Adrenal gland (tissue), 12 donors: ENCODE measurements around the gene MAZ. TPM values are rescaled to one million over a fixed set of nuclear protein-coding genes. Genes with fewer than 3 reads are reported as not detected.

Experiments
- DNase-seq, 7 donors: peaks; one replicate each; pipeline ENCODE4 v3.0.0-alpha.2; 2019 to 2020
- H3K27ac ChIP-seq, 5 donors: fragments of 200-600 bp; sonication (generic) in 4 of 5; 1 replicate in 3 of 5; 2 replicates in 2 of 5; pipeline versions ENCODE4 v1.5.1 to v1.8.0; 2016 to 2020; ENCODE audit warnings: mild to moderate bottlenecking in 1 of 5
- H3K27me3 ChIP-seq: fragments of 200-600 bp; 2 replicates; pipeline ENCODE4 v1.8.0; 2021
- H3K36me3 ChIP-seq, 2 donors: fragments of 200-600 bp; replicated peaks in 1 of 2; 1 replicate in 1 of 2; 2 replicates in 1 of 2; pipeline versions ENCODE4 v1.5.1 to v1.8.0; 2018 to 2022
- H3K4me1 ChIP-seq, 2 donors: fragments of 200-600 bp; replicated peaks in 1 of 2; 1 replicate in 1 of 2; 2 replicates in 1 of 2; pipeline versions ENCODE4 v1.5.1 to v1.8.0; 2018 to 2021
- H3K4me3 ChIP-seq, 4 donors: fragments of 200-600 bp; sonication (generic) in 3 of 4; one replicate each; pipeline ENCODE4 v1.5.1; 2016 to 2018
- H3K9me3 ChIP-seq, 3 donors: fragments of 200-600 bp; sonication (generic) in 1 of 3; replicated peaks in 1 of 3; 1 replicate in 2 of 3; 2 replicates in 1 of 3; pipeline versions ENCODE4 v1.5.1 to v1.8.0; 2016 to 2021
- CTCF ChIP-seq, 6 experiments: fragments of 450-650 bp in 4 of 6; fragments of 200-600 bp in 2 of 6; sonication (generic) in 1 of 6; IDR thresholded peaks; 1 replicate in 5 of 6; 2 replicates in 1 of 6; pipeline versions ENCODE4 v1.5.1 to v1.8.0; 2016 to 2021; ENCODE audit warnings: antibody characterized with exemption in 6 of 6, mild to moderate bottlenecking in 2 of 6, moderate library complexity in 1 of 6
- POLR2A ChIP-seq, 2 donors: fragments of 450-650 bp; IDR thresholded peaks; one replicate each; pipeline ENCODE4 v1.6.1; 2017; ENCODE audit warnings: antibody characterized with exemption in 2 of 2, mild to moderate bottlenecking in 2 of 2, moderate library complexity in 1 of 2
- WGBS, 4 donors: extraction: QIAGEN DNeasy Blood & Tissue Kit in 2 of 4; methylation state at CpG; one replicate each; pipeline versions ENCODE4 v1.1.5 to v1.1.7; 2013 to 2017; 5-methylcytosine and 5-hydroxymethylcytosine counted together
- intact Hi-C, 2 donors: fragments of 100-400 bp; cut with DNase I; formaldehyde crosslinking; loops; one replicate each; pipeline versions ENCODE4 v1.14.1 to v1.15.0; 2022 to 2023
- polyA plus RNA-seq, 3 donors: library from polyadenylated mRNA; stranded (reverse); fragments of 200-250 nt in 2 of 3; fragments of 350-450 nt in 1 of 3; fragmentation: Illumina TruSeq in 1 of 3; extraction: RNeasy Lipid Tissue Mini Kit (QIAGEN cat#74804) in 1 of 3; gene quantifications; one replicate each; pipeline ENCODE4 v1.2.3, GENCODE V29; 2013 to 2014
- total RNA-seq, 9 donors: library from RNA; depleted of rRNA in 4 of 9; stranded (reverse); fragments of >200 nt in 4 of 9; fragments of 120-200 nt in 1 of 9; fragmentation: NEBNext Ultra II Directional in 1 of 9; extraction: Animal tissue kit (Norgen Biotek cat#: 25700) in 1 of 9; gene quantifications; one replicate each; pipeline versions ENCODE4 v1.1.0 to v1.2.4, GENCODE V29; 2013 to 2023
- donor health status: healthy with polysubstance abuse.
- donor health status: Bipolar disorder and iron deficiency.
- donor health status: DM: yes; HTN: yes; CAD: no.
- donor health status: DM: no; HTN: no; CAD: no.
- donor health status: DM: no; HTN: no; CAD: no.
- donor health status: DM: yes; HTN: yes; CAD: no.

MAZ gene
- total and polyA plus RNA-seq, 12 donors = 78.8 to 304 (median 143) TPM

- DNase-seq = peak in 3 of 7 donors; percentile 46 to 56 (median 48)
Measured at GRCh38 chr16:29849505-29849904, 43.2 kb downstream of the MAZ start.

GRCh38 chr16:29850998-29851397, 44.7 kb downstream of the MAZ start:
- no peak for TF ChIP-seq CTCF (IDR thresholded peaks at IDR 0.05)
- TF ChIP-seq POLR2A (IDR thresholded peaks at IDR 0.05) = no peak
- no peak for DNase-seq
- no peak overlapping the region for H3K27ac ChIP-seq
- 78 to 94% (median 87%) methylated on average over 3 of the region's 3 CpGs for WGBS, 4 donors
- intact Hi-C loops = no loop called here
- H3K36me3 ChIP-seq = peaks cover 0 to 24% of the 10 kb centered on the region in 2 donors
- H3K27me3 ChIP-seq = no peaks in the 10 kb centered on the region
- no peaks in the 10 kb centered on the region for H3K4me1 ChIP-seq
- H3K4me3 ChIP-seq = no peak overlapping the region
- no peaks in the 10 kb centered on the region for H3K9me3 ChIP-seq

More at GRCh38 chr16:29849505-29849904, 43.2 kb downstream of the MAZ start:
- Histone ChIP-seq H3K36me3 (peaks cover 0 to 38% of the 10 kb centered on the region in 2 donors), H3K27me3 (no peaks in the 10 kb centered on the region), H3K4me3 (no peak overlapping the region), H3K9me3 (no peaks in the 10 kb centered on the region), H3K4me1 (peaks cover 3 to 4% of the 10 kb centered on the region in 2 donors), H3K27ac (peak overlapping the region in 2 of 5 donors; percentile 8 to 65)
- intact Hi-C loops = loop anchor here in 1 of 2 donors (2.0 kb wide), 1 partner anchor 31 kb away; no protein-coding TSS in a partner anchor
- WGBS, 4 donors = 57 to 69% (median 64%) methylated on average over 3 to 5 of the region's 5 CpGs
- TF ChIP-seq POLR2A (IDR thresholded peaks at IDR 0.05) (no peak), CTCF (IDR thresholded peaks at IDR 0.05) (no peak)

DNA sequence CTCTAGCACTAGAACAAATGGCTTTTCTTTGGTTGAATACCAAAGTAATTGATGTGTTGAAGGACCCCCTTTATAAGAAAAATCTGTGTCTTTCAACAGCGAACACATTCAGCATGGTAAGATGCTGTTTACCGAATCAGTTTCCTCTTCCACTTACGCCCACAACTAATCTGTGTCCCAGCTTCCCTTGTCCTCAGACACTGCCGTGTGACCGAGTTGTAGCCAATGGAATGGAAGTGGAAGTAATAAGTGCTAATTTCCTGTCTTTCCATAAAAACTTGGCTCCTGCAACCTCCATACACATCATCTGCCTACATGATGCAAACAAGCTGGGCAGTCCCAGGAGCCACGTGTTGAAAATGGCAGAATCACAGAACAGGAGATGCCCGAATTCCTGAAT, 46.3 kb downstream of the MAZ start:
- Histone ChIP-seq H3K27me3 (no peaks in the 10 kb centered on the region), H3K4me1 (peaks cover 0 to 12% of the 10 kb centered on the region in 2 donors), H3K27ac (no peak overlapping the region), H3K4me3 (no peak overlapping the region), H3K9me3 (no peaks in the 10 kb centered on the region), H3K36me3 (peaks cover 0 to 7% of the 10 kb centered on the region in 2 donors)
- intact Hi-C loops = no loop called here
- WGBS, 4 donors = 58 to 68% (median 62%) methylated on average over 7 of the region's 7 CpGs
- TF ChIP-seq POLR2A (IDR thresholded peaks at IDR 0.05) = no peak
- peak in 4 of 7 donors; percentile 23 to 64 (median 38) for DNase-seq

DNA sequence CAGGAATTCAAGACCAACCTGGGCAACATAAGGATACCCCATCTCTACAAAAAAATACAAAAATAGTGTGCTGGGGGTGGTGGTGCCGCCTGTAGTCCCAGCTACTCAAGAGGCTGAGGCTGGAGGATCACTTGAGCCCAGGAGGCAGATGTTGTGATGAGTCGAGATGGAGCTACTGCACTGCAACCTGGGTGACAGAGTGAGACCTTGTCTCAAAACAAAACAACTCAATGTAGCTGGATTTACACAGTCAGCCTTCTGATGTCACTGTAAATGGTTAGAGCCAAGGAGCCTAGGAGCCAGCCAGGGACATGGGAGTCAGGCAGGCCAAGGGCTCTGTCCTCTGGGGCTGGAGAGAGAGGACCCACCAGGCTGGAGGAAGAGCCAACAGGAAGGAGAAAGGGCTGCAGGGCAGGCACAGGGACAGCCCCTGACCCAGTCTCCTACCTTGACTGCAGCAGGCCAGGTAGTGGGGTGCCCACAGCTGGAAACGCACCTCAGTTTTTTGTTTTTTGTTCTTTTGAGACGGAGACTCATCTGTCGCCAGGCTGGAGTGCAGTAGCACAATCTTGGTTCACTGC, 48.3 kb downstream of the MAZ start:
- TF ChIP-seq POLR2A (IDR thresholded peaks at IDR 0.05) (no peak), CTCF (IDR thresholded peaks at IDR 0.05) (no peak)
- Histone ChIP-seq H3K27ac (no peak overlapping the region), H3K4me3 (no peak overlapping the region), H3K27me3 (no peaks in the 10 kb centered on the region), H3K4me1 (peaks cover 0 to 13% of the 10 kb centered on the region in 2 donors), H3K9me3 (no peaks in the 10 kb centered on the region), H3K36me3 (peaks cover 0 to 15% of the 10 kb centered on the region in 2 donors)
- no peak for DNase-seq
- 76 to 83% (median 80%) methylated on average over 5 of the region's 5 CpGs for WGBS, 4 donors
- intact Hi-C loops = no loop called here
